Islet of Langerhans (tissue), 1 donor: ENCODE measurements around the gene MIPOL1.
"Not testable (repeated sequence)": the region's sequence is repeated elsewhere in the genome, so short reads cannot be mapped to it uniquely, and the experiment has no call there.

Experiments
- FAIRE-seq: peaks from one replicate; lab custom pipeline; 2011; peaks lifted over from hg19 to GRCh38; lab: Jason Lieb, UNC

Gene MIPOL1

GRCh38 chr14:37236044-37236443 lies 38.3 kb downstream of the MIPOL1 start:
- not testable (repeated sequence) for FAIRE-seq

GRCh38 chr14:37237094-37237493 lies 39.4 kb downstream of the MIPOL1 start:
- no peak for FAIRE-seq

- FAIRE-seq, result no peak
Observed at GRCh38 chr14:37237735-37238200, 40.0 kb downstream of the MIPOL1 start.

GRCh38 chr14:37241198-37241597 lies 43.5 kb downstream of the MIPOL1 start:
- no peak for FAIRE-seq

DNA sequence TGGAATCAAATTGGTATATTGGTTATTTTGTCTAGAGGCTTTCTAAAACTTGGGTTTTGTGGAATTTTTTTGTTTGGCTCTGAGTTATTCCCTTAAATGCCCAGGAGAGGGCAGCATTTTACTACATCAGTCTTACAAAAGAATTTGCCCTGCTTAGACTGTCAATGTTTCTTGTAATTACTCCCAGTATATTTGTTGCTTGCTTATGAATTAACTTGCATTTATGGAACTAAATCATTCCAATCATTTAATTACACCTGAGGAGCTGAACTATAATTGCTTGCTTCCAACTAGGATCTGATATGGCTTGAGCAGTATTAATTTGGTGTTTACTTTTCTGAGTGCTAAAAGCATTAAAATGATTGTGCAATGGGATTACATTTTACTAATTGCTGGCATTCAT lies 48.7 kb downstream of the MIPOL1 start:
- peak; percentile 100 for FAIRE-seq

DNA sequence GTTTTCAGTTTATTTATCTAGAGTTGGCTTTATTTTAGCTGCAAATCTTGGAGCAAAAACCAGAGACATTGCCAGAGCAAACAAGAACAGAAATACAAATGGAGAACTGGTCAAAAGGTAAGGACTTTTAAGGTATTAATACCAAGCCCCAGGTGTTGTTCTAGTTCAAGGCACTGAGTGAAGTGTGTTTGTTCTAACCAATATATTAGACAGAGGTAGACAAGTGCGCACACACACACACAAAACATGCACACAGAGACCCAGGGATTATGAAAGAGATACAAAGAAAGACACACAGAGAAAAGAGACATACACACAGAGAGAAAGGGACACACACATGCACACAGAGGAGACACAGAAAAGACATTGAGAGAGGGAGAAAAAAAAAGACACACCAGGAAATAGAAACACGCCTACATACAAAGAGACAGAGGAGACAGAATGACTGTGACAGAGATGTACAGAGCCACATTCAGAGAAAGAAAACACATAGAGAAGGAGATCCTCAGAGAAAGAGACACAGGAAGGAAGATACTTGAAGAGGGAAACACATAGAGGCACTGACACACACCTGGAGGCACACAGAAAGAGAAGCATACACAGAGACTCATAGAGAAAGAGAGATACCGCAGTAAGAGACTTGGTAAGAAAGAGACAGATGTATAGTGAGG lies 50.2 kb downstream of the MIPOL1 start:
- FAIRE-seq, result no peak

- no peak for FAIRE-seq
Observed at GRCh38 chr14:37251775-37252174, 54.0 kb downstream of the MIPOL1 start.

- FAIRE-seq, result peak; percentile 9
Observed at GRCh38 chr14:37252434-37252833, 54.7 kb downstream of the MIPOL1 start.

- no peak for FAIRE-seq
Observed at GRCh38 chr14:37253905-37254304, 56.2 kb downstream of the MIPOL1 start.

- no peak for FAIRE-seq
Observed at GRCh38 chr14:37254411-37254947, 56.7 kb downstream of the MIPOL1 start.

DNA sequence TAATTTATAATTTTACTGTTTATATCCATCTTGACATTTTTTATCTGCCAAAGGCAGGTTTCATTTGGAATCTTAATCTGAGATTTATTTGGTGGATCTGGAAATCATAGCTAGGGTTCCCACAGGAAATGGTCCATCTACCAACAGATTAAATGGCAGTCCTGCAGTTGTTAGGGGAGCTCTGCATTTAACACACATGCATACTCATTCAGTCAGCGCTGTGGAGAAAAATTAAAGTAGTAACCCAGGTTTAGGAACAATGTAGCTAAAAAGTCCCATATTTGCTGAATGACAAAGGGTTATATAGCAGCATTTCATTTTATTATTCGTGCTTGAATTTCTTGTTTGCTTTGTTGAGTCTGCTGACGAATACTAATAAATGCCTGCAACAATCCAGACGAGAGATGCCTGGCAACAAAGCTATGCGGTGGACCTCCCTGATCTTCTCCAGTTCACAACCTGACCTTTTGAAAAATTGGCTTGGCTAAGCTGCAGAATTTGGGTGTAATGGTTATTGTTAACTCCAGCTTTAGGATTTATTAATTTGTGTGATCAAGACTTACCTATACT lies 59.8 kb downstream of the MIPOL1 start:
- peak; percentile 30 for FAIRE-seq

GRCh38 chr14:37262649-37263048 lies 64.9 kb downstream of the MIPOL1 start:
- no peak for FAIRE-seq

- no peak for FAIRE-seq
Observed at GRCh38 chr14:37263656-37264236, 66.0 kb downstream of the MIPOL1 start.

- FAIRE-seq, result no peak
Observed at GRCh38 chr14:37268788-37269187, 71.1 kb downstream of the MIPOL1 start.

DNA sequence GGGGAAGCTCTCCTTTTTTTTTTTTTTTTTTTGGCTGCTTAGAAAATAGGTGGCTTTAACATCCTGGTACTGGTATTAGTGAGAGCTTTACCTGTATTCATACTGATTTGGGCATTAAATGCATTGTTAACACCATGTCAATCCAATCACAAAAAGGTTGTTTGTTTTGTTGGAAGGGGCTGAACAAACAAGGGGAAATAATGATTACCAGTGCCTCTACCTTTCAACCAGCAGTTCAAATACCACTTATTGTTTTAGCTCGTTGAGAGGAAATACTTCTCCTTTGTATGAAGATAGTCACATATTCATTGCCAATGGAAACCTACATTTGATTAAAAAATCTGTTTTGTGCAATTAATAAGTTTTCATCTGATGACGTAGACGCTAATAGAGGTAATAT lies 72.9 kb downstream of the MIPOL1 start:
- FAIRE-seq, result no peak

GRCh38 chr14:37272569-37272968 lies 74.8 kb downstream of the MIPOL1 start:
- FAIRE-seq, result peak; percentile 76

GRCh38 chr14:37274652-37275051 lies 76.9 kb downstream of the MIPOL1 start:
- FAIRE-seq, result peak; percentile 13

DNA sequence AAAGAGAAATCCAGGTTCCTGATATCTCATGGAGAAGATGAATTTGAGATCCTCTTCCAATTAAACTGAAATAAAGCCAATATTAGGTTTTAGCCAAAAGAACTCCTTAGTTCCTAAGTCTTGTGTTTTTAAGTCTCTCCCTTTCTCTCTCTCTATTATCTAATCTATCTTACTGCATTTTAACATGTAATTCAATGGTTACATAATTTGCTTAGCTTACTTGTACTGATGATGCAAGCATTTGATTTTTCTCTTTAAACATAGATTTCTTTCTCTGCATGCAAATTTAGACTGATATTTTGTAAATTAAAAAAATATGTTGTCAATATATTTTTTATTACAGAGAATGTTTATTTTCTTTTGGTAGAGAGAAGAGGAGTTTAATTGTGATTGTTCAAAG lies 78.2 kb downstream of the MIPOL1 start:
- FAIRE-seq, result no peak

DNA sequence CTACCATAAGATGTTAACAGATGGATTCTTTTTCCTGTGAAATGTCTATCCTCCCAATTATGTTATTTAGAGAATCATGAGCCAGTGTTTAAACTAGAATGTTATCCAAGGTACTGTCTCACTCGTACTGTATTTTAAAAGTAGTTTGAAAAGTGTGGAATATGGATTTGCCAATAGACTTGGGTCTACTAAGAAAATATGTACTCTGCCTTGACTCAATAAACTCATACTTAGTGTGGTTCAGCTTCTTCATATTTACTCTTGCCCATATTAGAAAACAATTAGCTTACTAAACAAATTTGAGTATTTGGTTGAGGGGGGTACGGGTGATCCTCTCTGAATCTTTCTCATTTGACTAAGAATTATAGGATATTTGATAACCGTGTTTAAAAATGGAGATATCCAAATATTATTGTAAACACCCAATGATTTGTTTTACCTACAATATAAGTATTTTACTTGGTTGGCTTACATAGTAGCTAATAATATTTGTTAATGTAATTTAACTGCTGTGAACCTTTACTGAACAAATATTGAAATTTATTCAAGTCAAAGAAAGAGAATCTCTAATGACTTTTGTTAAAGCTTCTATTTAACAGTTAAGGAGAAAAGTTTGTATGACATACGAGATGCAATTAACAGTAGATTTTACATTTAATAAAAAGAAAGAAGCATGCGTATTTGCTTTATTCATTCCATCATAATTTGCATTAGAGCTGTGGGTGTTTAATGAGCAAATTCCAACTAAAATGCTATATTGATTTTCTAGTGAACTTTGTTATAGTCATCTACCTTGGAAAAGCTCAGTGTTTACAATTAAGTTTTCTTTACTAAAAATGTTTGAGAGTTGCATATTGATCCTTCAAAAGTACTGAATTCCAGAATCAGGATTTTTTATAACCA lies 81.2 kb downstream of the MIPOL1 start:
- no peak for FAIRE-seq

DNA sequence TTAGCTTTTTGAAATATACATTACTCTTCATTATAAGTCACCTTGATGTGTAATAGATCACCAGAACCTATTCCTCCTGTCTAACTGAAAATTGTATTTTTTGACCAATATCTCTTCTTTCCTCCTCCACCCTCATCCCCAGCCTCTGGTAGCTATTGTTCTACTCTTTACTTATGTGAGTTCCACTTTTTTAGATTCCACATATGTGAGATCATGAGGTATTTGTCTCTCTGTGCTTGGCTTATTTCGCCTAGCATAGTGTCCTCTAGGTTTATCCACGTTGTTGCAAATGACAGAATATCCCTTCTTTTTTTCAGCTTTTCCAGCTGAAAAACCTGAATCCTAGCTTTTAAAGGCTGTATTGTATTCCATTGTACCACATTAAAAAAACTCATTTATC lies 82.1 kb downstream of the MIPOL1 start:
- FAIRE-seq, result no peak

GRCh38 chr14:37284760-37285159 lies 87.0 kb downstream of the MIPOL1 start:
- no peak for FAIRE-seq

- no peak for FAIRE-seq
Observed at GRCh38 chr14:37285220-37285619, 87.5 kb downstream of the MIPOL1 start.
